M059J (cell line): Measurements from ENCODE around the gene PANK3. TPM values are rescaled to one million over a fixed set of nuclear protein-coding genes. Genes with fewer than 3 reads are reported as not detected.
"Not testable (repeated sequence)": the region's sequence is repeated elsewhere in the genome, so short reads cannot be mapped to it uniquely, and the experiment has no call there.

Experiments used
- DNase-seq: peaks from one replicate; pipeline ENCODE4 v3.0.0-alpha.2; 2012; ENCODE audit warnings: low read depth
- total RNA-seq: library from RNA; depleted of rRNA; stranded (reverse); fragments of >200 nt; shearing (Covaris generic); gene quantifications from 2 replicates; pipeline ENCODE4 v1.2.3, GENCODE V29; 2014; rRNA removed

The PANK3 gene
- 27.5 and 32.3 TPM in 2 replicates for total RNA-seq

- DNase-seq: no peak
Observed at GRCh38 chr5:168578538-168579487, at the start of gene PANK3. TSS of gene PANK3 (minus strand) at chr5:168579368. CDS start at chr5:168579283, 85 bp downstream.

GRCh38 chr5:168624850-168625364, 45.7 kb upstream of the PANK3 start:
- no peak for DNase-seq

GRCh38 chr5:168620807-168621206, 41.6 kb upstream of the PANK3 start:
- no peak for DNase-seq

GRCh38 chr5:168614661-168615060, 35.5 kb upstream of the PANK3 start:
- no peak for DNase-seq

GRCh38 chr5:168613996-168614395, 34.8 kb upstream of the PANK3 start:
- DNase-seq: no peak

- no peak for DNase-seq
Observed at GRCh38 chr5:168613396-168613795, 34.2 kb upstream of the PANK3 start.

- no peak for DNase-seq
Observed at GRCh38 chr5:168612996-168613395, 33.8 kb upstream of the PANK3 start.

- no peak for DNase-seq
Observed at GRCh38 chr5:168612123-168612522, 33.0 kb upstream of the PANK3 start.

- DNase-seq: no peak
Observed at GRCh38 chr5:168611165-168611564, 32.0 kb upstream of the PANK3 start.

GRCh38 chr5:168609806-168610482, 30.8 kb upstream of the PANK3 start:
- no peak for DNase-seq

- DNase-seq: no peak
Observed at GRCh38 chr5:168608821-168609220, 29.7 kb upstream of the PANK3 start.

GRCh38 chr5:168608386-168608785, 29.2 kb upstream of the PANK3 start:
- DNase-seq: peak; percentile 27

- no peak for DNase-seq
Observed at GRCh38 chr5:168607946-168608345, 28.8 kb upstream of the PANK3 start.

- DNase-seq: no peak
Observed at GRCh38 chr5:168606562-168606961, 27.4 kb upstream of the PANK3 start.

GRCh38 chr5:168604436-168604835, 25.3 kb upstream of the PANK3 start:
- DNase-seq: no peak

- no peak for DNase-seq
Observed at GRCh38 chr5:168603746-168604145, 24.6 kb upstream of the PANK3 start.

GRCh38 chr5:168602517-168602916, 23.3 kb upstream of the PANK3 start:
- DNase-seq: no peak

- no peak for DNase-seq
Observed at GRCh38 chr5:168601972-168602371, 22.8 kb upstream of the PANK3 start.

- DNase-seq: peak; percentile 25
Observed at GRCh38 chr5:168600409-168600808, 21.2 kb upstream of the PANK3 start.

- no peak for DNase-seq
Observed at GRCh38 chr5:168599826-168600225, 20.7 kb upstream of the PANK3 start.

GRCh38 chr5:168598639-168599038, 19.5 kb upstream of the PANK3 start:
- no peak for DNase-seq

- DNase-seq: no peak
Observed at GRCh38 chr5:168596927-168597326, 17.8 kb upstream of the PANK3 start.

- DNase-seq: not testable (repeated sequence)
Observed at GRCh38 chr5:168596122-168596521, 17.0 kb upstream of the PANK3 start.
